Measurements from ENCODE around the gene ERC1.

GRCh38 chr12:1539135-1539534 lies 548.1 kb downstream of the ERC1 start:
- TF ChIP-seq POLR2AphosphoS5 (IDR thresholded peaks at IDR 0.05), result no peak
- no peak for TF ChIP-seq CTCF (IDR thresholded peaks at IDR 0.05)

All from esophagus muscularis mucosa (tissue), 3 donors.